NOMO-1 (cell line): Measurements from ENCODE around the gene CCDC81.

Experiments used
- DNase-seq, 2 experiments: peaks; one replicate each; lab custom pipeline; 2025; ENCODE audit not compliant: unreplicated experiment in 2 of 2; lab: John Stamatoyannopoulos, UW

Gene CCDC81

GRCh38 chr11:86461892-86462291 lies 87.2 kb downstream of the CCDC81 start:
- DNase-seq, result no peak

DNA sequence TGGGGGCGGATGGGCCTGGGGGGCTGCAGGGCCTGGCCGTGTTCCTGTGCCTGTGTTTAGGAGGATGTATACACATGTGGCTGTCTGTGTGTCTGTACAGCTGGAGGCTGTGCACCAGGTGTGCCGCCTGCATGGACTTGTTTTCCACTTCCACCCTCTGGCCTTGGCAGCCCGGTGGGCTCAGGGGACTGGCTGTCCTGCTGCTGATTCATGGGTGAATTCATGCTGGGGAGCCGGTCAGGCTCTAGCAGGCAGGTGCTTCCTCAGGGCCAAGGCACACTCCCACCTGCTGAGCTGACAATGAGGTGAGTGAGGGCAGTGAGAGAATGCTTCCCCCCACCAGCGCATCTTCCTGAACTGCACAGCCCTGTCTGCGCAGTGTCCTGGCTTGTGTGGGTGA lies 88.4 kb downstream of the CCDC81 start:
- DNase-seq, result no peak

DNA sequence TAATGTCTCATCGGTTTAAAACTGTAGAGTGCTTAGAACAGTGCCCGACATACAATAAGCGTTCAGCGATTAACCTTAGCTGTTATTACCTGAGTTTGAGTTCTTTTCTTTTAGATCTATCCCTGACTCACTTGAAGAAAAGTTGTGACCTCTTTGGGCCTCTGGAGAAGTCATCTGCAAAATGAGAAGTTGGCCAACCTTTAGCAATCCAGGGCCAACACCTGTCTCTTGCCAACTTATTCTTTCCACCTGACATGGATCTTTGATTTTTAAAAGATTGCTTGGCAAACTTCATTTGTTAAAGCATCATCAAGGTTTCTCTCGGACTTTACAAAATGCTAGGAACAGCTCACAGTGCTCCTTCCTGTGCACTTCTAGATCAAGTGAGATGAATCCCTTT lies 89.3 kb downstream of the CCDC81 start:
- no peak for DNase-seq

DNA sequence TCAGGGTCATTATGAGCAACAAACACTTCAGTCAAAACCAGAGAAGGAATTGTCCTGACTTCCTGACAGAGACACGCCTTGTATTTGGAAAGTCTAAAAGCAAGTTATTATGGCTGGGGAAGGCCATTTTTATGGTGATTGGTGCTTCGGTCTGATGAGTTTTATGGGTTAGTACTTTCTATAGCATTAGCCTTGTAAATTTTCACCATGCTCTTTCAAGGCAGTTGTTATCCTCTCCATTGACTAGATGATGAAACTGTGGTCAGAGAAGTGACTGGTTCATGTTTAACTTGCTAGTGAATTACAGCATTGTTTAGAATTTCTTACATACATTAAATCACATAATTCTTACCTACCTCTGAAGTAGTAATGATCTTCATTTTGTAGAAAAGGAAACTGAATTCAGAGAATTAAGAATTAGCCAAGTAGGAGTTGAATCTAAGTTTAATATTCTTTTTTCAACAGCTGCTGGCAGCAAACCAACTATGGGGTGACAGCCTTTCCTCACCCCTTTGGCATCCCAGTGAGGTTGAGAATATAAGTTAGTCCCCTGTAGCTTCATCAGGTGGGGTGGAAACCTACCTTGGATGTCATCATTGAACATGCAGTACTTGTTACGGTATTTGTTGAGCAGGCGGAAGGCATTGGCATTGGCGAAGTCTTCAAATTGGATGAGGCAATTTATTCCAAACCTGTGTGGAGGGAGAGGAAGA lies 90.0 kb downstream of the CCDC81 start:
- no peak for DNase-seq

DNA sequence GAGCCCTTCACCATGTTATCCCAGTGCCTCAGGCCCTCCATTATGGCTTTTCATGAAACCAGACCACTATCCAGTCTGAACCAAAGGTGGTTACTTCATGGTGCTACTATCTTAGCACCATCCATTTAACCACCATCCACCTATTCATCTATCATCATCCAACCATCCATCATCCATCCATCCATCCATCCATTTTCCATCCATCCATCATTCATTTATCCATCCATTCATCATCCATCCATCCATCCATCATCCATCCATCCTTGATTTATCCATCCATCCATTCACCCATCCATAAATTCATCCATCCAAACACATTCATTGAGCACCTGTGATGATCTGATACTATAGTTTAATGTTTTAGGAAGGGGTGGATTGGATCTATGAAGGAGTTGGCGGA lies 93.5 kb downstream of the CCDC81 start:
- no peak for DNase-seq

DNA sequence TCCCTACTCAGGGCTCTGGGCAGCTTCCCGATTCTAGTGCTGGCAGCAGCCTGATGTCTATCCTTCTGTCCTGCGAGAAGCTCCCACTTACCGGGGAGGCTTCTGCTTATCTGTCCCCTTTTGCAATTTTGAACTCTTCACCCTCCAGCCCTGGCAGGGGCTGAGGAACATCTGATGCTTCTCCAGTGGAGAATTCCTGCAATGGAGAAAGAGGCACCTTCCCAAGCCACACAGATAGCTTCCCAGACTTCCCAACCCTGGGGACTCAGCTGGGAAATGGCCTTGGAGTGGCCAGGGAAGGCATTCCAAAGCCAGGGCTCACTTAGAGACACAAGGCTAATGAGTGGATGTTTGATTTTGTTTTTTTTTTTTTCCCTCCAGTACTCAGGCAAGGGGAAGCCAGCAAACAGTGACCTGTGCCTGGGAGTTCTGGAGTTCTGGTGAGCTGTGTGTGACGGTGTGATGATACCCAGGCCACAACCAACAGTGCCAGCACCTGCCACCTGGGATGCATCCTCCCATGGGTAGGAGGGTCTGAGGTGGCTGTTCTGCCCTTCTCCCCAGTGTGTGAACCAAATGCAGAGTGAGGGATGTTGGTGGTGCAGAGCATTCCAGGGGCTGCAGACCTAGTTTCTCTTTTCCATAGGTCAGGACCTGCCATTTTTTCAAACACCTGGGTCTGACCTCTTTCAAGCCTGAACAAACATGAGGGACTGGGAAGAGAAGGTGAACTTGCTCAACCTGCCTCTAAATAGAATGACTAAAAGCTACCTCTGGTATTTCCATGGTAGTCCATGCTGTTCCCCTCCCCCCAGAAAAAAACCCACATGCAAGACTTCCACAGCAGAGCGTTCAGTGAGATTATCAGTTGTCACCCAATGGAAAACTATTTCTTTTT lies 95.1 kb downstream of the CCDC81 start:
- no peak for DNase-seq
